HG03354 (cell line): ENCODE measurements around the gene ADGRV1.

ENCODE experiments used
- ATAC-seq: cut with Tn5 transposase; IDR thresholded peaks from one replicate; pipeline ENCODE4 v1.9.1; 2021; ENCODE audit warnings: mild to moderate bottlenecking; ENCODE audit not compliant: unreplicated experiment, poor library complexity, severe bottlenecking

ADGRV1 gene

DNA sequence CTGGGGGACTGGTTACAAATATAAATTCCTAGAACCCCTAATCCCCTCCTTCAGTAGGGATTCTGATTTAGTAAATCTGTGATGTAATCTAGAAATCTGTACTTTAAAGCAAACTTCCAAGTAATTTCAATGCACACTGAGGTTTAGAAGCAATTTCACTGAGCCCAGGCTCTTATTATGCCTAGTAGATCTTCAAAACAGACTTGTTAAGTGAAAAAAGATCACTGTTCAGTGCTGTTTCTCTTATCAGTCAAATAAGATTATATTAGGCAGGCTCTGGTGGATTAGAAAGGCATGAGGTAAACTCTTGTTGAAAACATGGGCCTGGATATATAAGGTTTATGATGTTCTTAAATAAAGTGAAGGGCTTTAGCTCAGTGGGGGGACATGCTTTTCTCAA, 293.9 kb downstream of the ADGRV1 start:
- no peak for ATAC-seq

DNA sequence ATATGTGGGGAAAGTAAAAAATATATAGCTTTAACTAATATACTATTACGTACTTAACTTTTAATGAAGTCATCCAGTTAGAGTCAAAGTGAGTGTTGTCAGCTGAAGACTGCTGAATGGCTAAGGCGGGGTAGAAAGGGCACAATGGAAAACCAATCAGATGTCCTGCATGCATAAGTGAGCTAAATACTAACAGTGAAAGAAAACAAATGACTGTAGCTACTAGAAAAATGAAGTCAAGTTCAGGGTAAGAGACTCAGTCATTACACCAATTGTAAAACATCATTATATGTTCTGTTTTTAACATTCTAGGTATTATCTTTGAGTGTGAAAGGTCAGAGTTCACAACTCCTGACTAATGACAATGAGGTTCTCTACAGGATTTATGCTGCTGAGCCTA, 295.2 kb downstream of the ADGRV1 start:
- ATAC-seq: no peak

DNA sequence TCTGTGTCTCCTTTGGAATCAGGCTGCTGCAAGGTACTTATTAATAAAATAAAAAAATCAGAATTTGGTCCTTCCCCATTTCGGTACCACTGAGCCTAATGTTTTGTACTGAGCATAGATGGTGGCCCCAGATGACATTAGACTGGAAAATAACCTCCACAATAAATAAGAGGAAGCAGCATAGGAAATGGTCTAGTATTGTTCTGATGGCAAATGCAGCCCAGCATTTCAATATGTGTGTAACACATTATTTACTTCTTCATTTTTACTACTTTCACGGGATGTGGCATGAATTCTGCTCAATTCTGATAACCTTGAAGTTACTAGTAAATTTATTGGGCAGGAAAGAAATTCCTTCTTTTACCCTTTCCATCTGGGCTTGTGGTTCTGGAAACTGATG, 295.6 kb downstream of the ADGRV1 start:
- no peak for ATAC-seq

DNA sequence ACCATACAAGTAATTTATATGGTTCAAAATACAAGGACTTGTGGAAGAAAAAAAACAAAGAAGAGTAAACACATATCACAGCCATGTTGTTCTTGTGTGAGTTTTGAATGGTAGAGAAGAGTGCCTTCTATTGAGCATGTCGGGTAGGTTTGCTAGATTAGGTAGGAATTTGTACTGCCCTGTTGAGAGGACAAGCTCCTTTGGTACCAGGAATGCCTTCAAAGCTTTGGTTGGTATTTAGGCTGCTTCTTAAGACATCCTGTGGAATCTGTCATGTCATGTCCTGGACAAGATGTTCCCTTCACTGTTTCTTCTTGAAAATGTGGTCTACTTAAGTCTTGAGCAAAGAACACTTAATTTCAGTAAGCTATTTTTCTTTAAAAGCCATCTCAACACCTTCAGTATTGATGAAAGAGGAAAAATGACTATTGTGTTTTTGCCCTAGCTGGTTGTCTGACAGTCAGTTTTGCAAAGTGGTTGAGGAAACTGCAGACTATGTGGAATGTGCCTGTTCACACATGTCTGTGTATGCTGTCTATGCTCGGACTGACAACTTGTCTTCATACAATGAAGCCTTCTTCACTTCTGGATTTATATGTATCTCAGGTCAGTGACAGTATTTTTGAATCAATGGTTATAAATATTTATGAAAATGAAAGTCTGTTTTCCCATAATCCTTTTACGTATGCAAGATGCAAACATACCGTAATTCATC, 296.9 kb downstream of the ADGRV1 start:
- ATAC-seq: no peak

DNA sequence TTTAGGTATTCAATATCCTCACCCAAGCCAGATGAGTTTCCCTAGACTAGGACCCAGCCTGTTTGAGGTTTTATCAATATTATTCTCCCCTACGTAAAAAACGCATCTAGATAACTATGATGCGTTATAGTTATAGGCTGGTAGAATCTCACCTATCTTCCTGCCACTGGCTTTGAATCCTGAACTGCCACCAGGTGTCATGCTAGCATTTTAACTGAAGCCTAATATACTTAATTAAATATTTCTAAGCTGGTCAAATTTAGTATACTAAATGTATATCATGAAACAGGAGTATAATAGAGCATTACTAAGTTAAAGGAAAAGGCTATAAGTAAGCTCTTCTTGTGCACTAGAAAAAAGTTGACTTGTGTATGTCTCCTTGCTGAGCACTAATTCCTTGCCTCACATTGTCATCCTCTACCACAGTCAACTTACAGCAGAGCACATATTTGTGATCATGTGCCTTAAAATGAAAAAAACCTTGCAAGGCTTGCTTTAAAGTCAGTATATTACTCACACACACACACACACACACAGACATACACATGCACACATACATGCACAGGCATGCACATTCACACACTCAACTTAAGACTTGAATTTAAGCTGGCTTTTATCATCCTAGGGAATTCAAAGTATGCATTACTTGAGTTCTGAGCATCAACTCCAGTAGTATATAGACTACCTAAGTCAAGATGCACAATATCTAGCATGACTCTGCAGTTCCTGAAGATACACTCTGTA, 303.4 kb downstream of the ADGRV1 start:
- ATAC-seq: no peak

DNA sequence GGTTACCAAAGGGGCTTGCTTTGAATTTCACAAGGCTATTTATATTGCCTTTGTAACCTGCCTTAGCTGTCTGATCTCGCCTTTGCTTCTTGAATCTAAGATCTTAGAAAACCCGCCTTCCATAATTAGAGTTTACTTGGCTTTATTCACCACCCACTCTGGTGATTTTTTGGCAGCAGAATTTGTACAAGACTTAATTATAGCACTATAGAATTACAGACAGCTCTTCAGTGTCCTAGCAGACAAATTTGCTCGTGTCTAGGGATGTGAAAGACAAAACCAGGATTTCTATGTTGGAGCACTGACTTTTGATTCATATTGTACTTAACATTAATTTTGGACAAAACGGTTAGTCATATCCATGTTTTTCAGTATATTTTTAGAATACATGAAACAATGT, 306.6 kb downstream of the ADGRV1 start:
- no peak for ATAC-seq

DNA sequence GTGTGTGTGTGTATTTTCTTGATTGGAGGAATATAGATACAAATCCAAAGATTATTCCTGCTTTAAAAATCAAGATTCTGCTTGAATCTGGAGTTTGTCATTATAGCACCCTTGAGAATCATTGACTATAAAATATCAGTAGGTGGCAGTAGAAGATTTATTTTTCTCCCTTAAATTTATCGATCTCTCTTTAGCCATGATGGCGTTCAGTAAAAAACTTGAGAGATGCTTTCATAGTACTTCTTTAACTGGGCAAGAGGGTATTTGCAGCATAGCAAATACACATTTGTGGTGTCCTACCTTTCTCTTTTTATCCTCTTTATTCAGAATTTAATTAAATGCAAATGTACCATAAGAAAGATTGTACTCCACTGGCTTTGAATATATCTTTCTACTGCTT, 307.7 kb downstream of the ADGRV1 start:
- ATAC-seq: peak; percentile 84

DNA sequence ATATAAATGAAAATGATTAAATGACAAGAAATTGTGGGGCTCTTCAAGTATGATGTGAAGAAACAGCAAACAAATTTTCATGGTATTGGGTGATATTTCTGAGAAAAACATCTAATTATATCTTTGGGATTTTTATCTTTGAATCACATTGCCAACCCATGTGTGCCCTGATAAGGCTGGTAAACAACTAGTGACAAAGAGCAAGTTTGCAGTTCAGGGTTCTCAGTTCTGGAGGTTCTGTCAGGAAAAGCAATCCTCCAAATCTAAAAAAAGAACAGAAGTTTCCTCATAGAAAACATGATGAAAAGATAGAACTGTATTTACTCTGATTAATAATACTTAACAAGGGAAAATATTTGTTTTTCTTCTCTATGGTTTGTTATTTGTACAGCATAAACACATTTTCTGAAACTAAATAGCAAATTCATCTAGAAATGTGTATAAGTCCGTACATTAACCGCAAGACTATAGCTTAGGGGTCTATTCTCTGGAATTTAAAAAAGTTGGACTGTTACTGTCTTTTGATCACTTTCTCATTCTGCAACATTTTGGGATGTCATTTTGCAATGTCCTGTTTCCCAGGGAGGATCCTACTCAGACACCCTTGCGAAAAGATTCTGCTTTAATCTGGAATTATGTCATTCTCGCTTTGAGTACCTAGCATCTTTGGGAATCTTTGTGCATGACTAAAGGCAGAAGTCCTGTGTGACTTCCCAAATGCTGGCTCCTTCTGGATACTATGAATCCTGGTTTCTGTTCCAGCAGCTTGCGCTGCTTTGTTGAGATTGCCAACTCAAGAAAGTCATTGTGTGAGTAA, 308.5 kb downstream of the ADGRV1 start:
- no peak for ATAC-seq

DNA sequence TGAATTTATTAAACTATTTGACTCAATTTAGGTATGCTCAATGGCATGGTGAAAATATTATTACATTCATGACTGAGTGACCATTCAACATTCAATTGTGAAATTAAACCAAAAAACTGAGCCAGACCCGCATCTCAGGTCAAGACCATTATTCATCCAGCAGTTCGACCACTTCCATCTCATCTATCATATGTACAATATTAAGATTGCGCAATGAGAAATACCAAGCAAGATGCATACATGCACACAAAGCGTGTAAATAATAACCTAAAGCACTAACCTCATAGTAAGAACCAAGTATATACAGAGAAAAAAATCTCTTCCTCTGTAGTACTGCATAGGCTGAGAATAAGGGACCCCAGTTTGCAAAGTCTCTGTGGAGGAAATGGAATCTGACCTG, 310.2 kb downstream of the ADGRV1 start:
- no peak for ATAC-seq

DNA sequence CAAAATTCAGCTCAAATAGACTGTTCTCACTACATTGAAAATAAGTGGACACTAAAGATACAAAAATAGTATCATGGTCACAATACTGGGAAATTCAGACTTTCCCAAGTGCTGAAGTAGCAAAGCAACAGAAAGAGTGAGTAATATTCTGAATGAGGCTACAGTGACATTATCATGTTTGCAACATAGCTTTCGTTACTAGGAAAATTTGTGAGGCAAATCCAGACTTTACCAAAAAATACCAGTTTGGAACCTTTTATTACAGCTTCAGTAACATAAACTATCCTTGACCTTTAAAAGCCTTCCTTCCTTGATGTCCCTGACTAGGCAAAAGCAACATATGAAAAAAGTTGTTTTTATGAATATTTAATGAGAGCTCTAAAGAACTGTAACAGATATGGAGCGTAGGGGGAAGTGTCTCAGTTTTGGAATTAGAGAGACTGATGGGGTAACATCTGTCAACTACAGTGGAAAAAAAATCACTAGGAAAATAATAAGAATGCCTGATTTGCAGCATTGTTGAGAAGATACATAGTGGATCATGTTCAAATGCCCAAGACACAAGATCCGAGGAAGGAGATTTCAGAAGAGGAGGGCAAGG, 312.9 kb downstream of the ADGRV1 start:
- ATAC-seq: no peak

DNA sequence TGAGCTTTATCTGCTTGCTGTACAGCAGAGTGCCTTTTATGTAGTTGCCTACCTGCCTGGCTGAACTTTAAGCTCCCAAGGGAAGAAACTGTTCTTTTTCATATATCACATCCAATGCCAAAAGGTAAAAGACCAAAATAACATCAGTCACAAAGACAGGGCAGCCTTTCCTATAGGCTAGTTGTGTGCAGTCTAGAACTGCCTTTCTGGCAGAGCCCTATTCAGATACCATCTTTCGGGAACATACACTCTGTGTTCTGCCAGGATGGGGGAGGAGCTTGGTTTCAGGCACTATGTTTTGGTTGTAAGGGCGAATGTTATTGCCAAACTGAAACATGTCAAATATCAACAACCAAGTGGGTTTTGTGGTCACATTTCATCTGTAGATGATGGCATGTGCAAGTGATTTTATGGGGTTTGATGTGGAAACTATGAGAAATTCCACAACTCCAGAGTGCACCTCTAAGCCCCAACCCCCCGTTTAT, 314.5 kb downstream of the ADGRV1 start:
- ATAC-seq: no peak

DNA sequence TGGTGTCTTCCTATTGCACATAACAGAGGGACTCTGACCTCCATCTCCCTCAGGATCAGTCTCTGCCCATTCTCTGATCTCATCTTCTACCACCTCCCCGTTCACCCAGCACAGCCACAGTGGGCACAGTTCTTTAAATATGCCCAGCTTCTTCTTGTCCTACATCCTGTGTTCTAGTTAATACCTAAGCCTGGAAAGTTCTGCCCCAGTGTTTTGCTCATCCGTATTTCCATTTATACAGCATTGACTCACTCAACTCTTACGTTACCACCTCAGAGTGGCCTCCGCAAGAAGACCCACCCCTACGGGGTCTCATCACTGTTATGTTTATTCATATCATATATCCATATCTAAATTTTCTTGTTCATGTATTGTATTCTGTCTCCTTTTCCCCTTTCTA, 315.5 kb downstream of the ADGRV1 start:
- no peak for ATAC-seq

DNA sequence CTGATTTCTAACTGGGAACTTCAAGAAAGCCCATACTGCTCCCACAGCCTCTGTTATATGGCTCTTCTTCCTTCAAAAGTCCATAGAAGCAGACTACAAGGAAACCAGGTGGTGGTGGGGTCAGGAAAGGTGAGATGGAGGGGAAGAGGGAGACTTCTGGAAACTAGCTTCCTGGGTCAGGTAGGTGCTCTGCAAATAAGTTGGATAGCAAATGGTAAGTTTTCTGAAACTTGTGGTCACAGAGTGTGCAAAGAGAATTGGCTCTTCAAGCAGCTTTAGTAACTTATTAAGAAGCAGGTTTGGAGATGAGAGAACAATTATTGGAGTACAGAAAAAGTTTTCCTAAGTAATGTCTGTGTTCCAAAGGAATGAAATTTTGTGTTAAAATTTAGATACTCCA, 316.9 kb downstream of the ADGRV1 start:
- peak; percentile 35 for ATAC-seq

DNA sequence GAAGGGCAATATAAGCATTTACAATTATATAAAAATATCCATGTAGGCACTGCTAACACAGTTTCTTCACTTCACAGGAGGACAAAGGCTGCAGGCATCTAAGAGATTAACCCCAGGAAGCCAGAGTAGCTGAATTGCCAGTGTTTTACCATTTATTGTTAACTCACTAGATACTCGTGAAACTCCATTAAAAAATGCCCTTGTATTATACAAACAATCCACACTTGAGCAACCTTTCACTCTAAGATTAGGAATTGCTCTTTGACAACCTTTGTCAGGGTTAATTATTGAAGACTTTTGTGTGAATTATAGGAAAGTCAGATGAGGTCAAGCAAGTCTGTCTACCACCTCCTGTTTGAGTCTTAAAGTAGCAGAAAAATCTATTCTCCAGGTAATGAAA, 317.8 kb downstream of the ADGRV1 start:
- ATAC-seq: no peak

DNA sequence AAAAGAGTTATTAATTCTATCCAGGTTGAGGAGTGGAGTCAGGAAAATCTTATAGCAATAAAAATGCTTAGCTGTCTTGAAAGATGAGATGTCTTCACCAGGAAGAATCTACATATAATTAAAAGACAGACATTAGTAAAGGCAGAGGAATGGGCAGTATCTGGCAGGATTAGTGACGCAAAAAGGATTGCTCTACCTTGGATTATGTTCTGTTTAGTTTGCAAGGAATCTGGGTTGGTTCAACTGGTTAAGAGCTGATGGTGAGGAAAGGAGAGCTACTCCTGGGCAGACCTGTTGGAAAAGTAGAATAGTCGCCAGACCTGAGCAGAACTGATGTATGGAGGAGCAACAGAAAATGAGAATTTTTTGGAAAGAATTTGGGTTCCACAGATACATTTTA, 318.5 kb downstream of the ADGRV1 start:
- no peak for ATAC-seq

DNA sequence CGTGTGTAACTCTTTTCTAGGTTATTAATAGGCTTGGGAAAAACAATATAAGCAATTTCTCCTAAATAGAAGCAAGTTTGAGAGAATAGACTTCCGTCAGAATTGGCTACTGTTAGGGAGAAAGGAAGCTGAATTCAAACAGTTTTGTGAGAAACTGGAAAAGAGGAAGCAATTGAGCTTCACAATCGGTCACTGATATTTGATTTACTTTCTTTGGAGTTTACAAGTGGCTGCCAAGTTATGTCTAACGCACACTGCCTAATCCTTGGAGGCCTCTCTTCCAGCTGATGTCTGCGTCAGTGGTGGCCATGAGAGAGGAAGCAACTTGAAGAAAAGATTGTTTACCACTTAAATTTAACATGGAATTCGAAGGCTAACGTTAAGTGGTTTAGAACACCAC, 319.5 kb downstream of the ADGRV1 start:
- ATAC-seq: no peak

DNA sequence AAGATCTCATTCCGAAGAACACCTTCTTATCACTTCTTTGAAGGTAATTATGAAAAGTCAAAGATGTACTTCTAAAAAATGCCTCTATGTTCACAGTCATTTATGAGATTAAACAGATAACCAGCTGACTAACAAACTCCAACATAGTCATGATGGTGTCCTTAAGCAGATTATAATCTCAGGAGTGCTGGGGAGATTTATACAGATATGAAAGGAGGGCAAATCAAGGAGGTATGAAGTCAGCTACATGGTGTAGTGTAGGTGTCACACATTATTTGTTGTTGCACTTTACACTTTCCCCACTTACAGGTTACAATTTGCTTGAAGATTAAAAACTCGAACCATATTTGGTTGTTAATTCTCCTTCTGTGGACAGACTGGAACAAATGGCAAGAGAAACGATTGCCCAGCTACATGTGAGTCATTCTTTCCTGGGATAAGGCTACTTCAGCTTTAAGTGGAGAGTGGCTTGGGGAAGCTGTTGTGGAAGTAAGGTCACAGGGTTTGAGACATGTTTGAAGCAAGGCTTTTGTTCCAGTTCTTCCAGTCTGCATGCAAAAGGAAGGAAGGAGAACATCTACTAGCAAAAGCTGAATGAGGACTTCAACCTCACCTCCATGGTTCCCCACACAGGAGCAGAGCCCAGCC, 320.1 kb downstream of the ADGRV1 start:
- ATAC-seq: no peak

DNA sequence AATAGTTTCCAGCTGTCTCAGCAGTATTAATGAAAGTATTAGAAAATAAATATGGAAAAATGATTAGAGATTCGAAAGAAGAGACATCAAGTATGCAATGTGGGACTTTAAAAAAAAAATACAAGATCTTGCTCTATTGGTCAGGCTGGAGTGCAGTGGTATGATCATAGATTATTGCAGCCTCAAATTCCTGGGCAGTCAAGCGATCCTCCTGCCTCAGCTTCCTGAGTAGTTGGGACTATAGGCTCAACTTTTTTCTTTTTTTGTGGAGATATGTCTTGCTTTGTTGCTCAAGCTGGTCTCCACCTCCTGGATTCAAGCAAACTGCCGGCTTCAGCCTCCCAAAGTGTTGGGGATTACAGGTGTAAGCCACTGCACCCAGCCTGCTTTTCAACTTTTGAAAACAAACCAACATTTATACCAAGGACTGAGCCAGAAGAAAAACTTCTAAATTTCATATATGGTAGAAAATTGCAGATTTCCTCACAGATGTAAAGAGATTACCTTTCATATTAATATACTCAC, 323.1 kb downstream of the ADGRV1 start:
- ATAC-seq: no peak

DNA sequence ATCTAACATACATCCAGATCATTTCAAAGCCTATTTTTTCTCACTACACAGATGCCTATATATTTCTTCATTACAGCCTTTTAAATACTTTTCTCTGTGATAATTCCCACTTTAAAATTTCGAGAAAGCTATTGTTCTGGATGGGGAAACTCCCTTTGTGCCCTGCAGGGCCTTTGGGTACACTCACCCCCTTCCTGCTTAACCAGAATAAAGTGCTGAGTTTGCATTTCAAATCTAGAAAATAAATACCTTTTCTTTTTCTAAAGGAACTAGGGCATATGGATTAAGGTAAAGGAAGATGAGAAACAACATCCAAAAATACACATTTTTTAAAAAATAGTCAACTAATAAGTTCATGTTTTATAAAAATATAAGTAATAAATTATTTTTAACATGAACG, 323.9 kb downstream of the ADGRV1 start:
- no peak for ATAC-seq
